Measurements from ENCODE around the gene HINT2. TPM values are rescaled to one million over a fixed set of nuclear protein-coding genes. Genes with fewer than 3 reads are reported as not detected.

HINT2 gene
- total RNA-seq, 1 donor: 17.0 TPM

DNA sequence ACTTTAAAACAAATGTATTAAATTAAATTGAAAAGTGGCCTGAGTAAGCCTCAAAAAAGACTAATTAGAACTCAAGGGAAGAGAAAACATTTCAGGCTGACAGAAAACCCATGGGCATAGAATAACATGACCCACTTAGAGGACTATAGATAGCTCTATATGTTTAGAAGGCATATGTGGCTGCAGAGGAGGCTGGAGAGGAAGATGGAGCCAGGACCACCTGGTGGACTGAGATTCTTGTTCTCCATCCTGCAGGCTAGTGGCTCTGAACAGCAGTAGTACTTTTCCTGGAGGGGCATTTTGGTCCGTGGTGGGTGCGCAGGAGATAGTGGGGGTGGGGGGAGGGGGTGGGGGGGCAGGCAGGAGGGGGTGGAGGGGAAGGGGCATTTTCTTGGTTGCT is 33.8 kb downstream of the HINT2 start:
- TF ChIP-seq, protein P1, sequence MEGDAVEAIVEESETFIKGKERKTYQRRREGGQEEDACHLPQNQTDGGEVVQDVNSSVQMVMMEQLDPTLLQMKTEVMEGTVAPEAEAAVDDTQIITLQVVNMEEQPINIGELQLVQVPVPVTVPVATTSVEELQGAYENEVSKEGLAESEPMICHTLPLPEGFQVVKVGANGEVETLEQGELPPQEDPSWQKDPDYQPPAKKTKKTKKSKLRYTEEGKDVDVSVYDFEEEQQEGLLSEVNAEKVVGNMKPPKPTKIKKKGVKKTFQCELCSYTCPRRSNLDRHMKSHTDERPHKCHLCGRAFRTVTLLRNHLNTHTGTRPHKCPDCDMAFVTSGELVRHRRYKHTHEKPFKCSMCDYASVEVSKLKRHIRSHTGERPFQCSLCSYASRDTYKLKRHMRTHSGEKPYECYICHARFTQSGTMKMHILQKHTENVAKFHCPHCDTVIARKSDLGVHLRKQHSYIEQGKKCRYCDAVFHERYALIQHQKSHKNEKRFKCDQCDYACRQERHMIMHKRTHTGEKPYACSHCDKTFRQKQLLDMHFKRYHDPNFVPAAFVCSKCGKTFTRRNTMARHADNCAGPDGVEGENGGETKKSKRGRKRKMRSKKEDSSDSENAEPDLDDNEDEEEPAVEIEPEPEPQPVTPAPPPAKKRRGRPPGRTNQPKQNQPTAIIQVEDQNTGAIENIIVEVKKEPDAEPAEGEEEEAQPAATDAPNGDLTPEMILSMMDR (IDR thresholded peaks at IDR 0.05; ENCODE audit: extremely low read depth, low read depth, low read length): no peak
- Histone ChIP-seq H3K79me2 (ENCODE audit: insufficient read depth, low read length) (no peaks in the 10 kb centered on the region), H3K4me1 (ENCODE audit: insufficient read depth, low read length) (no peaks in the 10 kb centered on the region), H3K9me3 (ENCODE audit: low read depth, low read length) (no peaks in the 10 kb centered on the region), H3K4me3 (ENCODE audit: insufficient read depth, low read length) (no peak overlapping the region), H3K27ac (ENCODE audit: low read depth, low read length) (no peak overlapping the region), H3K36me3 (ENCODE audit: insufficient read depth, low read length) (no peaks in the 10 kb centered on the region), H3K27me3 (ENCODE audit: insufficient read depth, low read length) (peaks cover 44% of the 10 kb centered on the region), H3K4me2 (ENCODE audit: insufficient read depth, low read length) (no peak overlapping the region), H4K20me1 (ENCODE audit: insufficient read depth, low read length) (no peaks in the 10 kb centered on the region), H2AFZ (ENCODE audit: low read length) (no peak overlapping the region)
- DNase-seq (ENCODE audit: insufficient read length, low spot score, missing footprints): no peak

- H3K27ac ChIP-seq (ENCODE audit: low read depth, low read length): no peak overlapping the region
- TF ChIP-seq, protein P1 (IDR thresholded peaks at IDR 0.05; ENCODE audit: extremely low read depth, low read depth, low read length): no peak
- DNase-seq (ENCODE audit: insufficient read length, low spot score, missing footprints): no peak
- H3K4me1 ChIP-seq (ENCODE audit: insufficient read depth, low read length): no peaks in the 10 kb centered on the region
- H2AFZ ChIP-seq (ENCODE audit: low read length): no peak overlapping the region
- H3K79me2 ChIP-seq (ENCODE audit: insufficient read depth, low read length): no peaks in the 10 kb centered on the region
- H3K4me3 ChIP-seq (ENCODE audit: insufficient read depth, low read length): no peak overlapping the region
- no peaks in the 10 kb centered on the region for H3K36me3 ChIP-seq (ENCODE audit: insufficient read depth, low read length)
- H3K9me3 ChIP-seq (ENCODE audit: low read depth, low read length): no peaks in the 10 kb centered on the region
- H3K4me2 ChIP-seq (ENCODE audit: insufficient read depth, low read length): no peak overlapping the region
- no peaks in the 10 kb centered on the region for H4K20me1 ChIP-seq (ENCODE audit: insufficient read depth, low read length)
- peaks cover 30% of the 10 kb centered on the region for H3K27me3 ChIP-seq (ENCODE audit: insufficient read depth, low read length)
Measured at GRCh38 chr9:35778496-35778895, 36.3 kb downstream of the HINT2 start.

DNA sequence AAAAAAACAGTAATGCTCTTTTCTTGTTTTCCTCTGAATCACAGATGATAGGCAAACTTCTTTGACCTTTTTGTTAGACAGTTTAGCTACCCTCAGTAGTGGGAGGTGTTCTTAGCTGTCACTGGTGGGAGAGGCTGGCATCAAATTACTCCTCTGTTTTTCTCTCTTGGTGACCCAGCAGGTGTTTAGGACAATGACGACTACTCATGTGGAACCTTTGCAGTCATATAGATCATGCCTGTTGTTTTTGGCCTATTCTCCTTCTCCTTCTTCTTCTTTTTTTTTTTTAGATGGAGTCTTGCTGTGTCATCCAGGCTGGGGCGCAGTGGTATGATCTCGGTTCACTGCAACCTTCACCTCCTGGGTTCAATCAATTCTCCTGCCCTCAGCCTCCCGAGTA is 38.8 kb downstream of the HINT2 start:
- TF ChIP-seq, protein P1 (IDR thresholded peaks at IDR 0.05; ENCODE audit: extremely low read depth, low read depth, low read length): no peak

GRCh38 chr9:35774907-35775635 is 39.8 kb downstream of the HINT2 start:
- no peak for DNase-seq (ENCODE audit: insufficient read length, low spot score, missing footprints)
- no peaks in the 10 kb centered on the region for H3K9me3 ChIP-seq (ENCODE audit: low read depth, low read length)
- no peak overlapping the region for H3K4me2 ChIP-seq (ENCODE audit: insufficient read depth, low read length)
- H3K4me1 ChIP-seq (ENCODE audit: insufficient read depth, low read length): peaks cover 13% of the 10 kb centered on the region
- no peaks in the 10 kb centered on the region for H4K20me1 ChIP-seq (ENCODE audit: insufficient read depth, low read length)
- no peak overlapping the region for H3K4me3 ChIP-seq (ENCODE audit: insufficient read depth, low read length)
- TF ChIP-seq, protein P1 (IDR thresholded peaks at IDR 0.05; ENCODE audit: extremely low read depth, low read depth, low read length): no peak
- no peaks in the 10 kb centered on the region for H3K79me2 ChIP-seq (ENCODE audit: insufficient read depth, low read length)
- H3K27me3 ChIP-seq (ENCODE audit: insufficient read depth, low read length): peaks cover 20% of the 10 kb centered on the region
- no peak overlapping the region for H3K27ac ChIP-seq (ENCODE audit: low read depth, low read length)
- H2AFZ ChIP-seq (ENCODE audit: low read length): peak overlapping the region; percentile 44
- no peaks in the 10 kb centered on the region for H3K36me3 ChIP-seq (ENCODE audit: insufficient read depth, low read length)

More for the DNA sequence above, 38.8 kb downstream of the HINT2 start:
- DNase-seq (ENCODE audit: insufficient read length, low spot score, missing footprints): no peak
- Histone ChIP-seq H3K27me3 (ENCODE audit: insufficient read depth, low read length) (peaks cover 27% of the 10 kb centered on the region), H3K79me2 (ENCODE audit: insufficient read depth, low read length) (no peaks in the 10 kb centered on the region), H2AFZ (ENCODE audit: low read length) (no peak overlapping the region), H3K4me2 (ENCODE audit: insufficient read depth, low read length) (no peak overlapping the region), H3K4me1 (ENCODE audit: insufficient read depth, low read length) (peaks cover 9% of the 10 kb centered on the region), H3K36me3 (ENCODE audit: insufficient read depth, low read length) (no peaks in the 10 kb centered on the region), H3K27ac (ENCODE audit: low read depth, low read length) (no peak overlapping the region), H4K20me1 (ENCODE audit: insufficient read depth, low read length) (no peaks in the 10 kb centered on the region), H3K4me3 (ENCODE audit: insufficient read depth, low read length) (no peak overlapping the region), H3K9me3 (ENCODE audit: low read depth, low read length) (no peaks in the 10 kb centered on the region)

All from osteoblast (primary cell).